Calu3 (cell line): ENCODE results near the gene VPS52. TPM values are rescaled to one million over a fixed set of nuclear protein-coding genes. Genes with fewer than 3 reads are reported as not detected.

Experiments
- BruUV-seq: library from RNA; stranded (reverse); fragments of 400-500 nt; replicated peaks from 2 replicates; lab custom pipeline; 2021; lab: Mats Ljungman, UMichigan
- CTCF ChIA-PET: fragments of 300-600 bp; sonication (Branson Sonifier 250); formaldehyde crosslinking; loops from one replicate; lab custom pipeline; 2022; ENCODE audit warnings: antibody characterized with exemption; lab: Charles Lee
- DNase-seq: peaks from one replicate; pipeline ENCODE4 v3.0.0; 2022
- H3K27ac Mint-ChIP-seq: one replicate; pipeline ENCODE4 v1.8.0; 2022; ENCODE audit warnings: mixed read lengths; ENCODE audit not compliant: unreplicated experiment
- H3K27me3 Mint-ChIP-seq: one replicate; pipeline ENCODE4 v1.8.0; 2022; ENCODE audit warnings: mixed read lengths; ENCODE audit not compliant: unreplicated experiment
- H3K36me3 Mint-ChIP-seq: one replicate; pipeline ENCODE4 v1.8.0; 2022; ENCODE audit warnings: mild to moderate bottlenecking, moderate library complexity, mixed read lengths; ENCODE audit not compliant: insufficient read depth, unreplicated experiment
- H3K4me1 Mint-ChIP-seq: one replicate; pipeline ENCODE4 v1.8.0; 2022; ENCODE audit warnings: mild to moderate bottlenecking, low read depth, mixed read lengths; ENCODE audit not compliant: unreplicated experiment
- H3K4me3 Mint-ChIP-seq: one replicate; pipeline ENCODE4 v1.8.0; 2022; ENCODE audit warnings: mild to moderate bottlenecking, low read depth, moderate library complexity, mixed read lengths; ENCODE audit not compliant: unreplicated experiment
- H3K9me3 Mint-ChIP-seq: one replicate; pipeline ENCODE4 v1.8.0; 2022; ENCODE audit warnings: low read depth, mixed read lengths; ENCODE audit not compliant: unreplicated experiment
- CTCF ChIP-seq: fragments of 200-600 bp; IDR thresholded peaks from one replicate; pipeline ENCODE4 v1.8.0; 2022; ENCODE audit warnings: antibody characterized with exemption; ENCODE audit not compliant: unreplicated experiment
- intact Hi-C: fragments of 100-400 bp; cut with micrococcal nuclease; formaldehyde crosslinking; loops from one replicate; pipeline ENCODE4 v1.10.0; 2022; ENCODE audit not compliant: unreplicated experiment
- total RNA-seq: library from RNA; stranded (reverse); gene quantifications from 2 replicates; pipeline ENCODE4 v1.2.3, GENCODE V29; 2022

Gene VPS52
- total RNA-seq, 1 experiment from 2014 or later = 99.7 TPM

DNA sequence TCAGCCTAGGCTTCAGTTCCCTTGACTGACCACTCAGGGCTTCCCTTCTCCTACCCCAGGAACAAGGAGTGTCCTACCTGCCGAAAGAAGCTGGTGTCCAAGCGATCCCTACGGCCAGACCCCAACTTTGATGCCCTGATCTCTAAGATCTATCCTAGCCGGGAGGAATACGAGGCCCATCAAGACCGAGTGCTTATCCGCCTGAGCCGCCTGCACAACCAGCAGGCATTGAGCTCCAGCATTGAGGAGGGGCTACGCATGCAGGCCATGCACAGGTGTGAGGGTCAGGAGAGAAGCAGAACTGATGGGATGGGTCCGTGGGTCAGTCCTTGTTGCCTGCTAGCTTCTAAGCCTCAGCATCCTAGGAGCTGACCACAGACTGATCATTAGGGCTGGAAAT is 61.8 kb downstream of the VPS52 start:
- no peak for TF ChIP-seq CTCF
- H3K36me3 Mint-ChIP-seq = peaks cover 69% of the 10 kb centered on the region
- peaks cover 49% of the 10 kb centered on the region for H3K4me1 Mint-ChIP-seq
- no peaks in the 10 kb centered on the region for H3K9me3 Mint-ChIP-seq
- no peak for DNase-seq
- intact Hi-C loops = loop anchor here (5.0 kb wide), 1 partner anchor 37 kb away; no protein-coding TSS in a partner anchor
- no TSS peak for BruUV-seq
- CTCF ChIA-PET = interaction anchor here (1.9 kb wide), 1 partner anchor 39 kb away, joined by 13 read pairs; no protein-coding TSS in a partner anchor
- H3K27me3 Mint-ChIP-seq = peaks cover 35% of the 10 kb centered on the region
- H3K4me3 Mint-ChIP-seq = peak overlapping the region; percentile 83
- no peak overlapping the region for H3K27ac Mint-ChIP-seq

DNA sequence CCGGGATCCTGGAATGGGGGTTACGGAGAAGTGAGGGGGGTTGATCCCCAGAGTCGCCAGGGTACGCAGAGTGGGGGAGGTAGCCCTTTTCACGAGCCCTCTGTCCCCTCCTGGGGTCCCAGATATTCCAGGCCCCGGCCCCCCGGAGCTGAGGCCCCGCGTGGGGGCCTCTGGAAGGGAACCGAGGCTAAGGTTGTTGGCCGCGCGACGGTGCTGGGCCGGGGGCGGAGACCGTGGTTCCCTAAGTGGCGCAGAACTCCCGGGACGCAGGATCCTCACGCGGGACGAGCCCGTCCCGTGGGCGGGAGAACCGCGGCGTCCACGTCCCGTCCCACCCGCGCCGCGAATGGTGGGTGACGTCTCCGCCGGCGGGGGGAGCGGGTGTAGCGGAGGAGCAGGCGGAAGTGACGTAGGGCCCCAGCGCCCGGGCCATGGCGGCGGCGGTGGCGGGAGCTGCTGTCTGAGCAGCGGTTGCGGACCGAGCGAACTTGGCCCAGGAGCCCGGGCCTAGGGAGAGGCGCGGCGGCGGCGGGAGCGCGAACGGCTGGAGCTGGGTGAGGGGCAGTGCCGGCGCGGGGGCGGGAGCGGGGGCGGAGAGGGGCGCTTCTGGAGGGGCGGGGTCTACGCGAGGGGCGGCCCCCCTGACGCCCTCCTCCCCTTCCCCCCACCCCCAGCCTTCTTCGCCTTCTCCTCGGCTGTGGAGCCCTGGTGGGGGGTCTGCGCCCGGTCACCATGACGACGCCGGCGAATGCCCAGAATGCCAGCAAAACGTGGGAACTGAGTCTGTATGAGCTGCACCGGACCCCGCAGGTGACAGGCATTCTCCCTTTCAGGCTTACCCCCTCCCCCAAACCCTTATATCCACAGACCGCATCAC is 63.3 kb downstream of the VPS52 start, which contains the start of gene RING1:
Gene RING1 (plus strand): TSS at position 410 of the 877 bp plus-strand sequence. CDS start 323 bp downstream, at position 733.
- TF ChIP-seq CTCF = no peak
- Mint-ChIP-seq H3K27ac (peak within 1 kb of the TSS; percentile 94), H3K4me3 (peak within 1 kb of the TSS; percentile 83), H3K9me3 (no peaks in the 10 kb centered on the region), H3K4me1 (peaks cover 55% of the 10 kb centered on the region), H3K36me3 (peaks cover 74% of the 10 kb centered on the region), H3K27me3 (peaks cover 20% of the 10 kb centered on the region)
- peak; percentile 92 for DNase-seq
- intact Hi-C loops = loop anchor here (5.0 kb wide), 1 partner anchor 39 kb away; no protein-coding TSS in a partner anchor
- CTCF ChIA-PET = interaction anchor here (0.5 to 1.9 kb wide), 6 partner anchors 20 to 112 kb away, joined by 3 to 13 read pairs (median 4); no protein-coding TSS in a partner anchor
- BruUV-seq = TSS peak; percentile 99

DNA sequence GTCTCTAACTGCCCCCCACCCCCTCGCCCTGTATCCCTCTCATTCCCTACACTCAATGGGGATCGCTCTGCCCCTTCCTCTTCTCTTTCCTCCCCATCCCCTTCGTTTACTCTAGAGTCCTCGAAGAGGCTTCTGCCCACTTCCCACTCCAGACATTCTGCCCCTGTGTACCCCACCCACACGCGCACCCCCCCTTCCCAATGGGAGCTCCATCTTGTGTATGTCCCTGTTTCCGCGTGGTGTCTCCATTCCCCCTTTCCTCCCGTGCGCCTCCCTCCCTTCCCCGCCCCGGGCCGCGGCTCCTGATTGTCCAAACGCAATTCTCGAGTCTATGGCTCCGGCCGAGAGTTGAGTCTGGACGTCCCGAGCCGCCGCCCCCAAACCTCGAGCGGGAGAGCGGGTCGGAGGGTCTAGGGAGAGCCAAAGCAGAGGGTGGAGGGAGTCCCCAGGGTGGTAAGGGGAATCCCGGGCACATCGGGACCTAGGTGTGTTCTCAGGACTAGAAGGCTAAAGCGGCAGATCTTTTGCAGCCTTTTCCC is 64.1 kb downstream of the VPS52 start:
- peaks cover 74% of the 10 kb centered on the region for H3K36me3 Mint-ChIP-seq
- DNase-seq = peak; percentile 60
- BruUV-seq = no TSS peak
- TF ChIP-seq CTCF = no peak
- H3K9me3 Mint-ChIP-seq = no peaks in the 10 kb centered on the region
- H3K27me3 Mint-ChIP-seq = peaks cover 12% of the 10 kb centered on the region
- intact Hi-C loops = loop anchor here (5.0 kb wide), 1 partner anchor 40 kb away; no protein-coding TSS in a partner anchor
- peaks cover 55% of the 10 kb centered on the region for H3K4me1 Mint-ChIP-seq
- peak overlapping the region; percentile 83 for H3K4me3 Mint-ChIP-seq
- peak overlapping the region; percentile 94 for H3K27ac Mint-ChIP-seq
- CTCF ChIA-PET = interaction anchor here (0.5 to 1.9 kb wide), 4 partner anchors 20 to 112 kb away, joined by 4 to 13 read pairs (median 4); no protein-coding TSS in a partner anchor

- Mint-ChIP-seq H3K9me3 (no peaks in the 10 kb centered on the region), H3K4me1 (peaks cover 56% of the 10 kb centered on the region), H3K36me3 (peaks cover 74% of the 10 kb centered on the region), H3K27ac (peak overlapping the region; percentile 94), H3K4me3 (peak overlapping the region; percentile 83), H3K27me3 (peaks cover 6% of the 10 kb centered on the region)
- DNase-seq = no peak
- no peak for TF ChIP-seq CTCF
- no TSS peak for BruUV-seq
- intact Hi-C loops = loop anchor here (5.0 kb wide), 1 partner anchor 40 kb away; no protein-coding TSS in a partner anchor
- CTCF ChIA-PET = interaction anchor here (0.7 kb wide), 1 partner anchor 113 kb away, joined by 4 read pairs; no protein-coding TSS in a partner anchor
Observed at GRCh38 chr6:33206864-33207551, 64.7 kb downstream of the VPS52 start.
